HepG2 (cell line): ENCODE results near the gene GRHL1. TPM values are rescaled to one million over a fixed set of nuclear protein-coding genes. Genes with fewer than 3 reads are reported as not detected.

ENCODE experiments used
- ATAC-seq: fragments of 200-7000 bp; cut with Tn5 transposase; 3 replicates; pipeline ENCODE4 v1.9.1; 2020; ENCODE audit warnings: mild to moderate bottlenecking, moderate library complexity
- BruUV-seq: library from RNA; stranded (reverse); fragments of 400-500 nt; replicated peaks from 2 replicates; lab custom pipeline; 2021; lab: Mats Ljungman, UMichigan
- CTCF ChIA-PET: fragments of 300-600 bp; formaldehyde crosslinking; extraction: SDS; loops from one replicate; lab custom pipeline; 2021; ENCODE audit warnings: low total read pairs, inconsistent platforms, low intra/inter-chr PET ratio; lab: Yijun Ruan, JAX
- POLR2A ChIA-PET: fragments of 350-600 bp; sonication (Branson Sonifier 250); formaldehyde crosslinking; loops from one replicate; lab custom pipeline; 2020; ENCODE audit warnings: antibody characterized with exemption, inconsistent platforms; lab: Yijun Ruan, JAX
- DNase-seq: peaks from one replicate; pipeline ENCODE4 v3.0.0-alpha.2; 2015; ENCODE audit warnings: low spot score
- FAIRE-seq: peaks from 3 replicates; lab custom pipeline; 2011; peaks lifted over from hg19 to GRCh38; lab: Jason Lieb, UNC
- H2AFZ ChIP-seq: one replicate; pipeline ENCODE4 v1.6.1; 2011; ENCODE audit warnings: low read length, inconsistent platforms
- H3K27ac ChIP-seq: fragments of 300-600 bp; 3 replicates; pipeline ENCODE4 v1.8.0; 2011; ENCODE audit warnings: mixed run types, mild to moderate bottlenecking, mixed read lengths, low read length, inconsistent platforms; ENCODE audit not compliant: insufficient read depth; ENCODE audit errors: extremely low read length
- H3K27me3 ChIP-seq, 2 experiments: fragments of 200-600 bp in 1 of 2; 2 replicates in 1 of 2; 3 replicates in 1 of 2; pipeline versions ENCODE4 v1.6.0 to v1.8.0; 2011; ENCODE audit warnings: low read length in 2 of 2, mild to moderate bottlenecking in 2 of 2, moderate library complexity in 2 of 2, inconsistent platforms in 1 of 2; ENCODE audit not compliant: insufficient read depth in 2 of 2, control insufficient read depth in 1 of 2
- H3K36me3 ChIP-seq, 2 experiments: fragments of 200-600 bp in 1 of 2; replicated peaks in 1 of 2; 2 replicates in 1 of 2; 3 replicates in 1 of 2; pipeline versions ENCODE4 v1.5.1 to v1.8.0; 2011; ENCODE audit warnings: low read length in 2 of 2, inconsistent platforms in 1 of 2; ENCODE audit not compliant: insufficient read depth in 2 of 2, control insufficient read depth in 1 of 2
- H3K4me1 ChIP-seq: 2 replicates; pipeline ENCODE4 v1.5.1; 2012; ENCODE audit warnings: low read length, inconsistent platforms; ENCODE audit not compliant: insufficient read depth
- H3K4me2 ChIP-seq: 2 replicates; pipeline ENCODE4 v1.6.0; 2011; ENCODE audit warnings: low read depth, low read length, inconsistent platforms
- H3K4me3 ChIP-seq, 3 experiments: fragments of 200-600 bp in 1 of 3; sonication (generic), shearing (Covaris generic) in 1 of 3; replicated peaks in 1 of 3; 2 replicates each; pipeline ENCODE4 v1.5.1; 2011 to 2016; ENCODE audit warnings: low read length in 3 of 3, inconsistent platforms in 2 of 3, low read depth in 2 of 3, mild to moderate bottlenecking in 2 of 3, control low read depth in 1 of 3, mixed read lengths in 1 of 3; ENCODE audit not compliant: insufficient read depth in 1 of 3
- H3K79me2 ChIP-seq: one replicate; pipeline ENCODE4 v1.6.1; 2011; ENCODE audit warnings: low read length, inconsistent platforms; ENCODE audit not compliant: insufficient read depth
- H3K9ac ChIP-seq: 2 replicates; pipeline ENCODE4 v1.6.0; 2011; ENCODE audit warnings: mild to moderate bottlenecking, low read depth, low read length, inconsistent platforms; ENCODE audit not compliant: insufficient read depth
- H3K9me3 ChIP-seq: 2 replicates; pipeline ENCODE4 v1.5.1; 2012; ENCODE audit warnings: mild to moderate bottlenecking, low read length
- H4K20me1 ChIP-seq: 2 replicates; pipeline ENCODE4 v1.6.0; 2011; ENCODE audit warnings: inconsistent platforms, mild to moderate bottlenecking, low read length, moderate library complexity; ENCODE audit not compliant: insufficient read depth
- CBX5 ChIP-seq: sonication (generic); formaldehyde crosslinking; IDR thresholded peaks from 2 replicates; pipeline ENCODE4 v1.4.0; 2020; ENCODE audit warnings: missing genetic modification reagents, borderline replicate concordance
- HDAC6 ChIP-seq: fragments of 200-600 bp; sonication (generic); IDR thresholded peaks from 2 replicates; pipeline ENCODE4 v1.7.0; 2017; ENCODE audit warnings: mild to moderate bottlenecking, antibody characterized with exemption, low read length, low read depth
- MAZ ChIP-seq, 2 experiments: sonication (generic) in 1 of 2; formaldehyde crosslinking in 1 of 2; IDR thresholded peaks; 2 replicates each; pipeline versions ENCODE4 v1.5.0 to v1.6.1; 2012 to 2020; ENCODE audit warnings: low read depth in 2 of 2, mild to moderate bottlenecking in 2 of 2, borderline replicate concordance in 1 of 2, improper control_type of control experiment in 1 of 2, low read length in 1 of 2, missing genetic modification reagents in 1 of 2, moderate library complexity in 1 of 2
- NFE2L2 ChIP-seq: fragments of 150-350 bp; IDR thresholded peaks from 2 replicates; pipeline ENCODE4 v1.6.1; 2014; ENCODE audit warnings: low read length
- PHF8 ChIP-seq: sonication (generic); formaldehyde crosslinking; IDR thresholded peaks from 2 replicates; pipeline ENCODE4 v1.5.0; 2020; ENCODE audit warnings: missing genetic modification reagents
- TERF1 ChIP-seq: sonication (generic); formaldehyde crosslinking; IDR thresholded peaks from 2 replicates; pipeline ENCODE4 v1.8.0; 2022; ENCODE audit warnings: mild to moderate bottlenecking, missing genetic modification reagents, moderate library complexity
- UBTF ChIP-seq: sonication (generic); formaldehyde crosslinking; IDR thresholded peaks from 2 replicates; pipeline ENCODE4 v1.4.0; 2020; ENCODE audit warnings: mild to moderate bottlenecking, missing genetic modification reagents
- ZBTB39 ChIP-seq: sonication (generic); formaldehyde crosslinking; IDR thresholded peaks from 2 replicates; pipeline ENCODE4 v1.5.0; 2020; ENCODE audit warnings: missing genetic modification reagents
- ZNF784 ChIP-seq: sonication (generic); formaldehyde crosslinking; IDR thresholded peaks from 2 replicates; pipeline ENCODE4 v1.5.1; 2020; ENCODE audit warnings: missing genetic modification reagents, mild to moderate bottlenecking, borderline replicate concordance
- WGBS: methylation state at CpG from one replicate; pipeline ENCODE4 v1.1.6; 2017; ENCODE audit warnings: low lambda C conversion rate; 5-methylcytosine and 5-hydroxymethylcytosine counted together
- in situ Hi-C: cut with HindIII; loops from 2 replicates; pipeline ENCODE4 v1.10.0; 2017; ENCODE audit warnings: low pct_unique_long_range_greater_than_20kb; ENCODE audit not compliant: extremely low pct_ligation_motif_present
- intact Hi-C: fragments of 100-400 bp; cut with micrococcal nuclease; formaldehyde crosslinking; loops from one replicate; pipeline ENCODE4 v1.10.0; 2022; ENCODE audit not compliant: unreplicated experiment
- polyA plus RNA-seq, 8 experiments: library from polyadenylated mRNA; depleted of rRNA in 3 of 8; stranded (reverse) in 7 of 8; unstranded in 1 of 8; fragments of >200 nt; fragmentation: Illumina TruSeq in 4 of 8; extraction: Trizol in 4 of 8; gene quantifications; 2 replicates each; pipeline versions ENCODE4 v1.2.1 to v1.2.3, GENCODE V29; 2011 to 2016; ENCODE audit warnings: low read depth in 4 of 8, missing spikeins in 1 of 8, mixed read lengths in 1 of 8; ENCODE audit not compliant: insufficient read depth in 1 of 8
- total RNA-seq, 5 experiments: library from RNA; depleted of rRNA; stranded (reverse); fragments of >200 nt; fragmentation: Illumina TruSeq; extraction: Trizol; gene quantifications; 2 replicates each; pipeline ENCODE4 v1.2.3, GENCODE V29; 2016; ENCODE audit warnings: low read depth in 1 of 5

The GRHL1 gene
- total and polyA plus RNA-seq, 2 of the 13 experiments (the other 11 are each of a cell fraction or from before 2014, with no cell fraction given) = 9.3 to 12.0 TPM

- H3K79me2 ChIP-seq = no peaks in the 10 kb centered on the region
- POLR2A ChIA-PET = no interaction called here
- H3K9ac ChIP-seq = no peak overlapping the region
- WGBS = 26% methylated on average over 5 of the region's 5 CpGs
- H3K4me2 ChIP-seq = no peak overlapping the region
- CTCF ChIA-PET = no interaction called here
- no peak overlapping the region for H2AFZ ChIP-seq
- in situ Hi-C loops (no loop called here), intact Hi-C loops (no loop called here)
- BruUV-seq = no TSS peak
- H3K9me3 ChIP-seq = no peaks in the 10 kb centered on the region
- peaks cover 5 to 66% of the 10 kb centered on the region in 2 experiments for H3K27me3 ChIP-seq
- H3K4me1 ChIP-seq = peaks cover 32% of the 10 kb centered on the region
- FAIRE-seq (no peak), DNase-seq (no peak), ATAC-seq (no peak)
- no peak overlapping the region for H3K4me3 ChIP-seq
- H3K36me3 ChIP-seq = no peaks in the 10 kb centered on the region
- H3K27ac ChIP-seq = no peak overlapping the region
- no peaks in the 10 kb centered on the region for H4K20me1 ChIP-seq
- TF ChIP-seq HDAC6 (no peak), UBTF (0 out of 2 replicates have a peak, but pooled peaks have one; percentile 12), MAZ (IDR thresholded peaks at IDR 0.05; ENCODE audit: borderline replicate concordance, low read depth, low read length) (no peak), MAZ (CRISPR knock-in tag; IDR thresholded peaks at IDR 0.05; ENCODE audit: low read depth) (0 out of 2 replicates have a peak, but pooled peaks have one; percentile 9), TERF1 (0 out of 2 replicates have a peak, but pooled peaks have one; percentile 35), CBX5 (no peak), ZNF784 (CRISPR knock-in tag) (no peak), PHF8 (no peak), NFE2L2 (no peak), ZBTB39 (CRISPR knock-in tag) (no peak)
These were observed 84.1 kb downstream of the GRHL1 start for GRCh38 chr2:10035633-10036032.
